Fibroblast of lung (primary cell): ENCODE data around the gene FAM193A. TPM values are rescaled to one million over a fixed set of nuclear protein-coding genes. Genes with fewer than 3 reads are reported as not detected.
A peak's percentile ranks its signal among the peaks of the same experiment; 100 is the strongest.

ENCODE experiments used
- DNase-seq, 2 donors: peaks; one replicate each; pipeline versions ENCODE4 v3.0.0 to v3.0.0-alpha.2; 2010; ENCODE audit warnings: low read depth in 2 of 2
- H2AFZ ChIP-seq: 2 replicates; pipeline ENCODE4 v1.5.1; 2012; ENCODE audit warnings: low read length, control low read depth, inconsistent platforms
- H3K27ac ChIP-seq: 2 replicates; pipeline ENCODE4 v1.5.1; 2011; ENCODE audit warnings: low read length, control low read depth; ENCODE audit not compliant: insufficient read depth
- H3K27me3 ChIP-seq: 2 replicates; pipeline ENCODE4 v1.5.1; 2011; ENCODE audit warnings: mild to moderate bottlenecking, low read length; ENCODE audit not compliant: control insufficient read depth, insufficient read depth
- H3K36me3 ChIP-seq: 2 replicates; pipeline ENCODE4 v1.5.1; 2011; ENCODE audit warnings: low read length; ENCODE audit not compliant: control insufficient read depth, insufficient read depth
- H3K4me1 ChIP-seq: 2 replicates; pipeline ENCODE4 v1.5.1; 2011; ENCODE audit warnings: low read length; ENCODE audit not compliant: control insufficient read depth, insufficient read depth; ENCODE audit errors: extremely low read depth
- H3K4me2 ChIP-seq: 2 replicates; pipeline ENCODE4 v1.5.1; 2011; ENCODE audit warnings: low read length, control low read depth; ENCODE audit not compliant: insufficient read depth; ENCODE audit errors: extremely low read depth
- H3K4me3 ChIP-seq, 4 experiments: fragments of 200-600 bp in 1 of 4; sonication (generic) in 1 of 4; replicated peaks in 1 of 4; 2 replicates each; pipeline ENCODE4 v1.5.1; 2011 to 2016; ENCODE audit warnings: low read length in 4 of 4, low read depth in 3 of 4, mild to moderate bottlenecking in 3 of 4, control low read depth in 2 of 4, inconsistent platforms in 1 of 4, mixed read lengths in 1 of 4; ENCODE audit not compliant: insufficient read depth in 1 of 4; ENCODE audit errors: control extremely low read depth in 1 of 4
- H3K79me2 ChIP-seq: 2 replicates; pipeline ENCODE4 v1.5.1; 2012; ENCODE audit warnings: mild to moderate bottlenecking, low read length, inconsistent platforms; ENCODE audit not compliant: control insufficient read depth, insufficient read depth
- H3K9ac ChIP-seq: 2 replicates; pipeline ENCODE4 v1.5.1; 2011; ENCODE audit warnings: mild to moderate bottlenecking, low read length, control low read depth; ENCODE audit not compliant: insufficient read depth
- H3K9me3 ChIP-seq: 2 replicates; pipeline ENCODE4 v1.5.1; 2012; ENCODE audit warnings: low read depth, low read length; ENCODE audit not compliant: control insufficient read depth, insufficient read depth
- H4K20me1 ChIP-seq: 2 replicates; pipeline ENCODE4 v1.5.1; 2011; ENCODE audit warnings: low read length; ENCODE audit not compliant: control insufficient read depth, insufficient read depth; ENCODE audit errors: extremely low read depth
- CTCF ChIP-seq, 2 donors: IDR thresholded peaks in 1 of 2; conservative IDR thresholded peaks in 1 of 2; 1 replicate in 1 of 2; 2 replicates in 1 of 2; pipeline ENCODE4 v1.5.1; 2011 to 2012; ENCODE audit warnings: low read length in 2 of 2, control low read depth in 1 of 2, inconsistent platforms in 1 of 2, low read depth in 1 of 2, mild to moderate bottlenecking in 1 of 2
- EZH2 ChIP-seq: IDR thresholded peaks from 2 replicates; pipeline ENCODE4 v1.5.1; 2012; ENCODE audit warnings: low read length, control low read depth, mild to moderate bottlenecking; ENCODE audit errors: missing control alignments
- polyA plus RNA-seq, 2 donors: library from polyadenylated mRNA; depleted of rRNA in 1 of 2; stranded (reverse) in 1 of 2; unstranded in 1 of 2; fragments of >200 nt; gene quantifications; 2 replicates each; pipeline ENCODE4 v1.2.1, GENCODE V29; 2011 to 2012; ENCODE audit warnings: missing spikeins in 1 of 2
- total RNA-seq: library from RNA; depleted of rRNA; stranded (reverse); fragments of >200 nt; gene quantifications from 2 replicates; pipeline ENCODE4 v1.2.1, GENCODE V29; 2014

The FAM193A gene
- total and polyA plus RNA-seq, 2 donors (not counting 1 experiment from before 2014, with no cell fraction given) = 5.6 to 10.9 TPM

GRCh38 chr4:2593003-2593402, 56.6 kb downstream of the FAM193A start:
- no peak overlapping the region for H2AFZ ChIP-seq
- H3K9me3 ChIP-seq = no peaks in the 10 kb centered on the region
- H3K36me3 ChIP-seq = peaks cover 2% of the 10 kb centered on the region
- no peak overlapping the region for H3K4me3 ChIP-seq
- H3K4me2 ChIP-seq = no peak overlapping the region
- no peak overlapping the region for H3K9ac ChIP-seq
- TF ChIP-seq EZH2 (no peak), CTCF (conservative IDR thresholded peaks at IDR 0.05 in 1 of 2, IDR thresholded peaks at IDR 0.05 in 1 of 2; ENCODE audit: low read depth in 1 of 2, low read length in 2 of 2) (no peak)
- peaks cover 78% of the 10 kb centered on the region for H3K79me2 ChIP-seq
- no peaks in the 10 kb centered on the region for H4K20me1 ChIP-seq
- peaks cover 5% of the 10 kb centered on the region for H3K4me1 ChIP-seq
- DNase-seq = no peak
- no peaks in the 10 kb centered on the region for H3K27me3 ChIP-seq
- no peak overlapping the region for H3K27ac ChIP-seq

- H2AFZ ChIP-seq = no peak overlapping the region
- no peak overlapping the region for H3K4me2 ChIP-seq
- H3K79me2 ChIP-seq = peaks cover 83% of the 10 kb centered on the region
- no peak overlapping the region for H3K27ac ChIP-seq
- H3K9me3 ChIP-seq = no peaks in the 10 kb centered on the region
- H3K36me3 ChIP-seq = peaks cover 2% of the 10 kb centered on the region
- H3K4me1 ChIP-seq = peaks cover 12% of the 10 kb centered on the region
- DNase-seq = peak in 1 of 2 donors; percentile 33
- TF ChIP-seq CTCF (conservative IDR thresholded peaks at IDR 0.05 in 1 of 2, IDR thresholded peaks at IDR 0.05 in 1 of 2; ENCODE audit: low read depth in 1 of 2, low read length in 2 of 2) = no peak
- no peak for TF ChIP-seq EZH2
- no peaks in the 10 kb centered on the region for H3K27me3 ChIP-seq
- no peaks in the 10 kb centered on the region for H4K20me1 ChIP-seq
- H3K9ac ChIP-seq = no peak overlapping the region
- no peak overlapping the region for H3K4me3 ChIP-seq
Observed at GRCh38 chr4:2595436-2595835, 59.0 kb downstream of the FAM193A start.

GRCh38 chr4:2595952-2596552, 59.6 kb downstream of the FAM193A start:
- H3K4me2 ChIP-seq = no peak overlapping the region
- peaks cover 10% of the 10 kb centered on the region for H3K4me1 ChIP-seq
- no peak overlapping the region for H3K4me3 ChIP-seq
- no peaks in the 10 kb centered on the region for H3K27me3 ChIP-seq
- no peak overlapping the region for H2AFZ ChIP-seq
- no peaks in the 10 kb centered on the region for H4K20me1 ChIP-seq
- no peak overlapping the region for H3K27ac ChIP-seq
- peaks cover 83% of the 10 kb centered on the region for H3K79me2 ChIP-seq
- peaks cover 2% of the 10 kb centered on the region for H3K36me3 ChIP-seq
- no peak overlapping the region for H3K9ac ChIP-seq
- no peak for DNase-seq
- H3K9me3 ChIP-seq = no peaks in the 10 kb centered on the region
- TF ChIP-seq CTCF (conservative IDR thresholded peaks at IDR 0.05 in 1 of 2, IDR thresholded peaks at IDR 0.05 in 1 of 2; ENCODE audit: low read depth in 1 of 2, low read length in 2 of 2) (no peak), EZH2 (no peak)
